SK-N-SH (cell line): ENCODE data around the gene LDB1. TPM values are rescaled to one million over a fixed set of nuclear protein-coding genes. Genes with fewer than 3 reads are reported as not detected.

Experiments used
- CTCF ChIA-PET: fragments of 300-600, 350-600 bp; formaldehyde crosslinking; extraction: SDS; loops from one replicate; lab custom pipeline; 2021; lab: Yijun Ruan, JAX
- POLR2A ChIA-PET: fragments of 350-600 bp; sonication (Branson Sonifier 250); formaldehyde crosslinking; extraction: SDS; loops from one replicate; lab custom pipeline; 2020; ENCODE audit warnings: antibody characterized with exemption, inconsistent platforms; lab: Yijun Ruan, JAX
- DNase-seq: peaks from one replicate; pipeline ENCODE4 v3.0.0; 2012
- H2AFZ ChIP-seq: fragments of 200-600 bp; sonication (generic); 2 replicates; pipeline ENCODE4 v1.8.1; 2016; ENCODE audit warnings: antibody characterized with exemption, mild to moderate bottlenecking, low read depth
- H3F3A ChIP-seq: fragments of 200-600 bp; sonication (generic); replicated peaks from 2 replicates; pipeline ENCODE3; 2016; ENCODE audit warnings: antibody characterized with exemption, mild to moderate bottlenecking; ENCODE audit not compliant: insufficient read depth
- H3K27ac ChIP-seq, 2 experiments: fragments of 200-500 bp in 1 of 2; fragments of 200-600 bp in 1 of 2; sonication (Bioruptor generic) in 1 of 2; sonication (generic), shearing (Covaris generic) in 1 of 2; 2 replicates each; pipeline versions ENCODE4 v1.5.1 to v1.6.1; 2014 to 2016; ENCODE audit warnings: low read depth in 2 of 2, inconsistent platforms in 1 of 2, low read length in 1 of 2, mild to moderate bottlenecking in 1 of 2, mixed read lengths in 1 of 2
- H3K27me3 ChIP-seq: fragments of 200-600 bp; sonication (generic), shearing (Covaris generic); 2 replicates; pipeline ENCODE4 v1.6.1; 2016; ENCODE audit warnings: mixed run types; ENCODE audit not compliant: insufficient read depth
- H3K36me3 ChIP-seq, 2 experiments: fragments of 200-500 bp in 1 of 2; fragments of 200-600 bp in 1 of 2; sonication (Bioruptor generic) in 1 of 2; sonication (generic) in 1 of 2; replicated peaks in 1 of 2; 2 replicates each; pipeline versions ENCODE3 to v1.5.1; 2014 to 2016; ENCODE audit warnings: low read length in 1 of 2, mild to moderate bottlenecking in 1 of 2; ENCODE audit not compliant: insufficient read depth in 2 of 2, control insufficient read depth in 1 of 2
- H3K4me1 ChIP-seq, 2 experiments: fragments of 200-500 bp in 1 of 2; fragments of 200-600 bp in 1 of 2; sonication (Bioruptor generic) in 1 of 2; sonication (generic), shearing (Covaris generic) in 1 of 2; 2 replicates each; pipeline versions ENCODE4 v1.5.1 to v1.6.1; 2014 to 2016; ENCODE audit warnings: low read depth in 1 of 2, low read length in 1 of 2, mixed run types in 1 of 2; ENCODE audit not compliant: insufficient read depth in 2 of 2, control insufficient read depth in 1 of 2
- H3K4me2 ChIP-seq: fragments of 200-600 bp; sonication (generic), shearing (Covaris generic); 2 replicates; pipeline ENCODE4 v1.6.1; 2017; ENCODE audit warnings: mixed run types
- H3K4me3 ChIP-seq, 2 experiments: fragments of 200-500 bp in 1 of 2; fragments of 200-600 bp in 1 of 2; sonication (Bioruptor generic) in 1 of 2; sonication (generic), shearing (Covaris generic) in 1 of 2; 2 replicates each; pipeline versions ENCODE4 v1.5.1 to v1.8.1; 2014 to 2016; ENCODE audit warnings: low read depth in 2 of 2, inconsistent platforms in 1 of 2, low read length in 1 of 2, mild to moderate bottlenecking in 1 of 2, mixed read lengths in 1 of 2, moderate library complexity in 1 of 2
- H3K79me2 ChIP-seq: fragments of 200-600 bp; sonication (generic); 2 replicates; pipeline ENCODE4 v1.8.1; 2017; ENCODE audit warnings: mild to moderate bottlenecking; ENCODE audit not compliant: insufficient read depth
- H3K9ac ChIP-seq: fragments of 200-600 bp; sonication (generic); 2 replicates; pipeline ENCODE4 v1.6.1; 2017; ENCODE audit warnings: mixed run types
- H3K9me2 ChIP-seq: fragments of 200-600 bp; sonication (generic); 2 replicates; pipeline ENCODE4 v1.6.1; 2017; ENCODE audit warnings: mixed run types
- H3K9me3 ChIP-seq: fragments of 200-600 bp; sonication (generic); 2 replicates; pipeline ENCODE4 v1.6.1; 2017; ENCODE audit warnings: mixed run types, mild to moderate bottlenecking, moderate library complexity
- H4K20me1 ChIP-seq: fragments of 200-600 bp; sonication (generic); 2 replicates; pipeline ENCODE4 v1.6.1; 2017; ENCODE audit warnings: mild to moderate bottlenecking, mixed run types; ENCODE audit not compliant: insufficient read depth
- EZH2phosphoT487 ChIP-seq: fragments of 200-600 bp; sonication (generic); IDR thresholded peaks from 2 replicates; pipeline ENCODE4 v1.6.1; 2017; ENCODE audit warnings: low read depth, mixed run types, mild to moderate bottlenecking, antibody characterized with exemption, moderate library complexity, borderline replicate concordance
- NRF1 ChIP-seq: IDR thresholded peaks from 2 replicates; pipeline ENCODE4 v1.6.1; 2012; ENCODE audit warnings: low read depth, mild to moderate bottlenecking, low read length
- RXRA ChIP-seq: IDR thresholded peaks from 2 replicates; pipeline ENCODE4 v1.4.0; 2012; ENCODE audit warnings: low read depth, mild to moderate bottlenecking, borderline replicate concordance
- SIN3A ChIP-seq: IDR thresholded peaks from 2 replicates; pipeline ENCODE4 v1.6.1; 2012; ENCODE audit warnings: low read depth, mild to moderate bottlenecking, low read length, moderate library complexity, borderline replicate concordance
- TCF12 ChIP-seq: IDR thresholded peaks from 2 replicates; pipeline ENCODE4 v1.4.0; 2012
- TEAD4 ChIP-seq: IDR thresholded peaks from 2 replicates; pipeline ENCODE4 v1.4.0; 2012; ENCODE audit warnings: mild to moderate bottlenecking, borderline replicate concordance; ENCODE audit not compliant: insufficient read depth
- YY1 ChIP-seq: IDR thresholded peaks from 2 replicates; pipeline ENCODE4 v1.4.0; 2012; ENCODE audit warnings: low read depth, mild to moderate bottlenecking
- WGBS: methylation state at CpG from one replicate; pipeline ENCODE4 v1.1.6; 2017; ENCODE audit warnings: low lambda C conversion rate; 5-methylcytosine and 5-hydroxymethylcytosine counted together
- polyA plus RNA-seq, 3 experiments: library from polyadenylated mRNA; depleted of rRNA; stranded (reverse); fragments of >200 nt; gene quantifications; 2 replicates each; pipeline ENCODE4 v1.2.3, GENCODE V29; 2012

Gene LDB1
- polyA plus RNA-seq, 1 of the 3 experiments (the other 2 are of a cell fraction), result 85.9 TPM

DNA sequence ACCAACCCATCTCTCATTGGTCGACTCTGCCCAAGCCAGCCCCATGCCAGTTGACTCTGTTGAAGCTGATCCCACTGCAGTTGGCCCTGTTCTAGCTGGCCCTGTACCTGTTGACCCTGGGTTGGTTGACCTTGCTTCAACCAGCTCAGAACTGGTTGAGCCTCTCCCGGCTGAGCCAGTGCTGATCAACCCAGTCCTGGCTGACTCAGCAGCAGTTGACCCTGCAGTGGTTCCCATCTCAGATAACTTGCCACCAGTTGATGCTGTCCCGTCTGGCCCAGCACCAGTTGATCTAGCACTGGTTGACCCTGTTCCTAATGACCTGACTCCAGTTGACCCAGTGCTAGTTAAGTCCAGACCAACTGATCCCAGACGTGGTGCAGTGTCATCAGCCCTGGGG is 20.1 kb upstream of the LDB1 start:
- H3K36me3 ChIP-seq, result peaks cover 47 to 72% of the 10 kb centered on the region in 2 experiments
- ChIA-PET CTCF (interaction anchor here (0.9 to 1.4 kb wide), 2 partner anchors 29 to 89 kb away, joined by 3 to 4 read pairs; no protein-coding TSS in a partner anchor), POLR2A (interaction anchor here (0.6 to 1.1 kb wide), 2 partner anchors 8 to 227 kb away, joined by 3 to 5 read pairs; no protein-coding TSS in a partner anchor)
- H3K4me3 ChIP-seq, result no peak overlapping the region
- no peaks in the 10 kb centered on the region for H3K27me3 ChIP-seq
- H4K20me1 ChIP-seq, result peaks cover 71% of the 10 kb centered on the region
- peaks cover 88% of the 10 kb centered on the region for H3K79me2 ChIP-seq
- H3K9me2 ChIP-seq, result no peaks in the 10 kb centered on the region
- H3K27ac ChIP-seq, result no peak overlapping the region
- no peak for DNase-seq
- no peaks in the 10 kb centered on the region for H3K9me3 ChIP-seq
- H3K4me1 ChIP-seq, result peaks cover 3 to 6% of the 10 kb centered on the region in 2 experiments; a peak in 2 of 4 replicates
- no peak overlapping the region for H3K4me2 ChIP-seq
- H3F3A ChIP-seq, result peaks cover 5% of the 10 kb centered on the region
- WGBS, result 96% methylated on average over 3 of the region's 4 CpGs
- TF ChIP-seq RXRA, result no peak
- TF ChIP-seq EZH2phosphoT487, result no peak
- no peak for TF ChIP-seq TEAD4
- TF ChIP-seq YY1, result no peak
- TF ChIP-seq, all 33 proteins: peak for 0
- no peak overlapping the region for H2AFZ ChIP-seq
- no peak overlapping the region for H3K9ac ChIP-seq

DNA sequence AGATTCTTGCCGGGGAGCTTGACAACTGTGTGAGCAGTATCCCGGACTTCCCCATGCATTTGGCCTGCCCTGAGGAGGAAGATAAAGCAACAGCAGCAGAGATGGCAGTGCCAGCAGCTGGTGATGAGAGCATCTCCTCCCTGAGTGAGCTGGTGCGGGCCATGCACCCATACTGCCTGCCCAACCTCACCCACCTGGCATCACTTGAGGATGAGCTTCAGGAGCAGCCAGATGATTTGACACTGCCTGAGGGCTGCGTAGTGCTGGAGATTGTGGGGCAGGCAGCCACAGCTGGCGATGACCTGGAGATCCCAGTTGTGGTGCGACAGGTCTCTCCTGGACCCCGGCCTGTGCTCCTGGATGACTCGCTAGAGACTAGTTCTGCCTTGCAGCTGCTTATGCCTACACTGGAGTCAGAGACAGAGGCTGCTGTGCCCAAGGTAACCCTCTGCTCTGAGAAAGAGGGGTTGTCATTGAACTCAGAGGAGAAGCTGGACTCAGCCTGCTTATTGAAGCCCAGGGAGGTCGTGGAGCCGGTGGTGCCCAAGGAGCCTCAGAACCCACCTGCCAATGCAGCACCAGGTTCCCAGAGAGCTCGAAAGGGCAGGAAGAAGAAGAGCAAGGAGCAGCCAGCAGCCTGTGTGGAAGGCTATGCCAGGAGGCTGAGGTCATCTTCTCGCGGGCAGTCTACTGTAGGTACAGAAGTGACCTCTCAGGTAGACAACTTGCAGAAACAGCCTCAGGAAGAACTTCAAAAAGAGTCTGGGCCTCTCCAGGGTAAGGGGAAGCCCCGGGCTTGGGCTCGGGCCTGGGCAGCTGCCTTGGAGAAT is 19.3 kb upstream of the LDB1 start:
- Histone ChIP-seq H3K79me2 (peaks cover 95% of the 10 kb centered on the region), H2AFZ (no peak overlapping the region), H3K4me3 (no peak overlapping the region), H3K4me2 (no peak overlapping the region), H3K27me3 (no peaks in the 10 kb centered on the region), H3K36me3 (peaks cover 41 to 65% of the 10 kb centered on the region in 2 experiments), H4K20me1 (peaks cover 78% of the 10 kb centered on the region), H3K4me1 (peaks cover 7 to 12% of the 10 kb centered on the region in 2 experiments; a peak in 2 of 4 replicates), H3K9ac (no peak overlapping the region), H3F3A (peaks cover 5% of the 10 kb centered on the region), H3K9me3 (no peaks in the 10 kb centered on the region), H3K27ac (no peak overlapping the region), H3K9me2 (no peaks in the 10 kb centered on the region)
- TF ChIP-seq TEAD4, result no peak
- TF ChIP-seq SIN3A, result no peak
- 97% methylated on average over 10 of the region's 15 CpGs for WGBS
- DNase-seq, result no peak
- CTCF ChIA-PET, result interaction anchor here (0.7 to 1.4 kb wide), 6 partner anchors 9 to 90 kb away, joined by 3 to 4 read pairs (median 3); partner anchors contain the start of gene NOLC1
- POLR2A ChIA-PET, result interaction anchor here (1.1 to 3.1 kb wide), 2 partner anchors 9 to 12 kb away, joined by 5 to 12 read pairs; partner anchors contain the start of gene NOLC1

DNA sequence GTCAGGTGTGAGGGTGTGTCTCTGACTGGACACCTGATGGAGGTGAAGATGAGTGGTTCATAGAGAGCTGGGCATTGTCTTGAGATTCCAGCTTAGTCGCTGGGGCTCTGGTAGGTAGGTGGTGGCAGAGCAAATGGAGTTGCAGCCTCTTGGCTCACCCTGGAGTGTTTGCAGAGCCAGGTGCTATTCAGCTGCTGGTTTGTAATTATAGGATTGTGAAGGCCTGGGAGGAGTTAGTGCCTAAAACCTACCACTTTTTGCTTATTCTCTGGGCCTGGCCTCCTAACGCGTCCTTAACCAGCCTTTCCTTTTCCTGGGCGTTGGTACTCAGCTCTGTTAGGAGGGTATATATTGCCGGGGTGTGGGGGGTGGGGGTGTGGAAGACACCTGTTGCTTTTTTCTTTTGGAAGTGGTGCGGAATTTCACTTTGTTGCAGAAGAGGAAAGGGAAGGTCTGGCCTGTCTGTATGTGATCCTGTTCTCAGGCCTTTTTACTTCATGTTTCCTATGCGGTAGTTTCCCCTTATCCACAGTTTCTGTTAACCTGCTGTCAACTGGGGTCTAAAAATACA is 15.9 kb upstream of the LDB1 start:
- peaks cover 10% of the 10 kb centered on the region for H3F3A ChIP-seq
- H3K27me3 ChIP-seq, result no peaks in the 10 kb centered on the region
- TF ChIP-seq NRF1 (no peak), TCF12 (no peak)
- no peaks in the 10 kb centered on the region for H3K9me2 ChIP-seq
- peak overlapping the region; percentile 40; the same call in 1 of the 2 replicates for H3K4me2 ChIP-seq
- WGBS, result 88% methylated on average over 7 of the region's 7 CpGs
- POLR2A ChIA-PET, result no interaction called here
- H3K27ac ChIP-seq, result no peak overlapping the region
- H3K4me3 ChIP-seq, result no peak overlapping the region
- H3K9me3 ChIP-seq, result no peaks in the 10 kb centered on the region
- peaks cover 13 to 18% of the 10 kb centered on the region in 2 experiments; a peak in 2 of 4 replicates for H3K4me1 ChIP-seq
- H3K79me2 ChIP-seq, result peaks cover 83% of the 10 kb centered on the region
- no peak overlapping the region for H2AFZ ChIP-seq
- DNase-seq, result no peak
- CTCF ChIA-PET, result interaction anchor here (0.8 to 1.9 kb wide), 7 partner anchors 14 to 246 kb away, joined by 3 to 7 read pairs (median 3); no protein-coding TSS in a partner anchor
- peaks cover 23 to 41% of the 10 kb centered on the region in 2 experiments for H3K36me3 ChIP-seq
- no peak overlapping the region for H3K9ac ChIP-seq
- H4K20me1 ChIP-seq, result peaks cover 72% of the 10 kb centered on the region
